ENCODE data around the gene INHBE. TPM values are rescaled to one million over a fixed set of nuclear protein-coding genes. Genes with fewer than 3 reads are reported as not detected.

The INHBE gene
- total RNA-seq, 4 donors from 2014 or later = not detected

- 80% methylated on average over 12 of the region's 14 CpGs for WGBS
- peaks cover 0 to 46% (median 3%) of the 10 kb centered on the region in 4 donors for H3K27me3 ChIP-seq
- H3K4me1 ChIP-seq = peaks cover 6 to 21% (median 19%) of the 10 kb centered on the region in 4 donors
- H3K27ac ChIP-seq (replicated peaks in 1 of 4) = no peak overlapping the region
- H3K4me3 ChIP-seq = no peak overlapping the region
- TF ChIP-seq, protein P1, sequence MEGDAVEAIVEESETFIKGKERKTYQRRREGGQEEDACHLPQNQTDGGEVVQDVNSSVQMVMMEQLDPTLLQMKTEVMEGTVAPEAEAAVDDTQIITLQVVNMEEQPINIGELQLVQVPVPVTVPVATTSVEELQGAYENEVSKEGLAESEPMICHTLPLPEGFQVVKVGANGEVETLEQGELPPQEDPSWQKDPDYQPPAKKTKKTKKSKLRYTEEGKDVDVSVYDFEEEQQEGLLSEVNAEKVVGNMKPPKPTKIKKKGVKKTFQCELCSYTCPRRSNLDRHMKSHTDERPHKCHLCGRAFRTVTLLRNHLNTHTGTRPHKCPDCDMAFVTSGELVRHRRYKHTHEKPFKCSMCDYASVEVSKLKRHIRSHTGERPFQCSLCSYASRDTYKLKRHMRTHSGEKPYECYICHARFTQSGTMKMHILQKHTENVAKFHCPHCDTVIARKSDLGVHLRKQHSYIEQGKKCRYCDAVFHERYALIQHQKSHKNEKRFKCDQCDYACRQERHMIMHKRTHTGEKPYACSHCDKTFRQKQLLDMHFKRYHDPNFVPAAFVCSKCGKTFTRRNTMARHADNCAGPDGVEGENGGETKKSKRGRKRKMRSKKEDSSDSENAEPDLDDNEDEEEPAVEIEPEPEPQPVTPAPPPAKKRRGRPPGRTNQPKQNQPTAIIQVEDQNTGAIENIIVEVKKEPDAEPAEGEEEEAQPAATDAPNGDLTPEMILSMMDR (IDR thresholded peaks at IDR 0.05) = no peak
- TF ChIP-seq POLR2A (IDR thresholded peaks at IDR 0.05; ENCODE audit: low read depth) (no peak), EP300 (IDR thresholded peaks at IDR 0.05) (no peak), POLR2AphosphoS5 (IDR thresholded peaks at IDR 0.05) (no peak)
- no peaks in the 10 kb centered on the region for H3K36me3 ChIP-seq
- intact Hi-C loops (cut with DNase I) = no loop called here
- H3K9me3 ChIP-seq = no peaks in the 10 kb centered on the region
- DNase-seq (ENCODE audit: extremely low spot score) = no peak
Observed at GRCh38 chr12:57465747-57466505, 10.8 kb downstream of the INHBE start.

DNA sequence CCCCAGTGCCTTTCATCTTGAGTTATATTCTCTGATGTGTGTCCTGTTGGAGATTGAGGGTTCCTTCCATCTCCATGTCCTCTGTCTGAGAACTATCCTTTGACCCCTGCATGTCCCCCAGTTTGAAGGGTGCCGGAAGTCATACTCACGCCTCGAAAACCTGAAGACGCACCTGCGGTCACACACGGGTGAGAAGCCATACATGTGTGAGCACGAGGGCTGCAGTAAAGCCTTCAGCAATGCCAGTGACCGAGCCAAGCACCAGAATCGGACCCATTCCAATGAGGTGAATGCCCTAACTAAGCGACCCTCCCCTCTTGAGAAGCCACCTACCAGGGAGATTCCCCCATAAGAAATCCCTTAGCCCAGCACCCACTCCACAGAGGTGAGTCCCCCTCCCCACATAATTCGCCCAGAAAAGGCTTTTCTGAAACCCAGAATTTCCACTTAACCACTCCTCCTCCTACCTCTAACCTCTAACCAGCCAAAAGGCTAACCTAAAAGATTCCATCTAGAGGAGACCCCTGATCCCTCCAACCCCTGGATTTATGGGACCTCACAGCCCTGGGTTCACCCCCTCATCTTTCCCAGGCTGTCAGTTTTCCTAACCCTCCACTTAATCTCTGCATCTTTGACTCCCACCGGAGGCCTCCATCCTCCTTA, 12.2 kb downstream of the INHBE start:
- Histone ChIP-seq H3K27ac (replicated peaks in 1 of 4) (no peak overlapping the region), H3K4me3 (no peak overlapping the region), H3K27me3 (peaks cover 0 to 53% (median 5%) of the 10 kb centered on the region in 4 donors), H3K4me1 (peaks cover 0 to 7% (median 6%) of the 10 kb centered on the region in 4 donors), H3K9me3 (no peaks in the 10 kb centered on the region), H3K36me3 (no peaks in the 10 kb centered on the region)
- DNase-seq (ENCODE audit: extremely low spot score) = no peak
- TF ChIP-seq POLR2A (IDR thresholded peaks at IDR 0.05; ENCODE audit: low read depth) = no peak
- TF ChIP-seq POLR2AphosphoS5 (IDR thresholded peaks at IDR 0.05) = no peak
- TF ChIP-seq, protein P1 (IDR thresholded peaks at IDR 0.05) = no peak
- no peak for TF ChIP-seq EP300 (IDR thresholded peaks at IDR 0.05)
- intact Hi-C loops (cut with DNase I) = no loop called here
- 92% methylated on average over 12 of the region's 12 CpGs for WGBS

DNA sequence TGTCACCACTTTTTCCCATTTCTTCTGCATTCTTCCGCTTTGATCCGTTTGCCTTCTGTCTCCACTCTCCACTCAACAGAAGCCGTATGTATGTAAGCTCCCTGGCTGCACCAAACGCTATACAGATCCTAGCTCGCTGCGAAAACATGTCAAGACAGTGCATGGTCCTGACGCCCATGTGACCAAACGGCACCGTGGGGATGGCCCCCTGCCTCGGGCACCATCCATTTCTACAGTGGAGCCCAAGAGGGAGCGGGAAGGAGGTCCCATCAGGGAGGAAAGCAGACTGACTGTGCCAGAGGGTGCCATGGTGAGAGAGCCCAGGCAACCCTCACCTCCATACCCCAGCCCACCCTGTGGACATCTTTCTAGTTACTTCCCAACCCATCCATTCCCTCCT, 12.8 kb downstream of the INHBE start:
- peaks cover 0 to 55% (median 5%) of the 10 kb centered on the region in 4 donors for H3K27me3 ChIP-seq
- TF ChIP-seq, protein P1 (IDR thresholded peaks at IDR 0.05) = no peak
- TF ChIP-seq EP300 (IDR thresholded peaks at IDR 0.05) = no peak
- TF ChIP-seq POLR2A (IDR thresholded peaks at IDR 0.05; ENCODE audit: low read depth) = no peak
- no peak for TF ChIP-seq POLR2AphosphoS5 (IDR thresholded peaks at IDR 0.05)
- intact Hi-C loops (cut with DNase I) = no loop called here
- H3K9me3 ChIP-seq = no peaks in the 10 kb centered on the region
- H3K27ac ChIP-seq (replicated peaks in 1 of 4) = no peak overlapping the region
- peaks cover 0 to 2% (median under 1%) of the 10 kb centered on the region in 4 donors for H3K4me1 ChIP-seq
- WGBS = 87% methylated on average over 11 of the region's 11 CpGs
- no peak for DNase-seq (ENCODE audit: extremely low spot score)
- no peaks in the 10 kb centered on the region for H3K36me3 ChIP-seq
- no peak overlapping the region for H3K4me3 ChIP-seq

- intact Hi-C loops (cut with DNase I) = no loop called here
Observed at GRCh38 chr12:57469296-57470164, 14.4 kb downstream of the INHBE start.

More at GRCh38 chr12:57469296-57470164, 14.4 kb downstream of the INHBE start:
- Histone ChIP-seq H3K9me3 (no peaks in the 10 kb centered on the region), H3K36me3 (no peaks in the 10 kb centered on the region), H3K4me3 (no peak overlapping the region), H3K27me3 (peaks cover 0 to 71% (median 11%) of the 10 kb centered on the region in 4 donors), H3K27ac (replicated peaks in 1 of 4) (no peak overlapping the region), H3K4me1 (no peaks in the 10 kb centered on the region)
- no peak for DNase-seq (ENCODE audit: extremely low spot score)
- WGBS = 89% methylated on average over 8 of the region's 10 CpGs
- TF ChIP-seq EP300 (IDR thresholded peaks at IDR 0.05) (no peak), POLR2AphosphoS5 (IDR thresholded peaks at IDR 0.05) (no peak), POLR2A (IDR thresholded peaks at IDR 0.05; ENCODE audit: low read depth) (no peak)
- TF ChIP-seq, protein P1 (IDR thresholded peaks at IDR 0.05) = no peak

Data from esophagus muscularis mucosa (tissue), 4 donors.